HG02759 (cell line): ENCODE results near the gene LSM7.
"Not testable (repeated sequence)": the region's sequence is repeated elsewhere in the genome, so short reads cannot be mapped to it uniquely, and the experiment has no call there.

Experiments used
- ATAC-seq: cut with Tn5 transposase; IDR thresholded peaks from one replicate; pipeline ENCODE4 v1.9.1; 2021; ENCODE audit warnings: mild to moderate bottlenecking, moderate library complexity; ENCODE audit not compliant: unreplicated experiment

The LSM7 gene

GRCh38 chr19:2355168-2356035 lies 27.0 kb upstream of the LSM7 start:
- ATAC-seq = no peak

GRCh38 chr19:2354670-2355069 lies 26.3 kb upstream of the LSM7 start:
- no peak for ATAC-seq

GRCh38 chr19:2353887-2354592 lies 25.7 kb upstream of the LSM7 start:
- no peak for ATAC-seq

GRCh38 chr19:2353159-2353886 lies 24.9 kb upstream of the LSM7 start:
- no peak for ATAC-seq

DNA sequence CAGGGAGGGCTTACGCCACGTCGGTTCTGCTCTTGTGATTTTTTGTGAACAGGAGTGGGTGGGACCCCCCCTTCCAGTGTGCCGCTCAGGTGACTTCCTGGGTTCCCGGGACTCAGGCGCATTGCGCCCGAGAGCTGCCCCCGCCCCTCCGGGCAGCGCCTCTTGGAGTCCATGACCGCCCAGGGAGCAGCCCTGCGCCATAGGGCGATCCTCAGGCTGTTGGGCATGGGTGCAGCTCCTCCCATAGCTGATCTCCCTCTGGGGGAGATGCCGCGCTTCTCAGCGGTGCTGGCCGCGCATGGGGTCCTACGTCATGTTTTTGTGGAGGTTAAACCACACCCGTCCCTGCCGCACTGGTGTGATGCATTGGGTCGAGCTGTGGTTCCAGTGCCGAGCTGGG lies 23.7 kb upstream of the LSM7 start:
- ATAC-seq = no peak

- no peak for ATAC-seq
These were observed 23.2 kb upstream of the LSM7 start for GRCh38 chr19:2351591-2351990.

DNA sequence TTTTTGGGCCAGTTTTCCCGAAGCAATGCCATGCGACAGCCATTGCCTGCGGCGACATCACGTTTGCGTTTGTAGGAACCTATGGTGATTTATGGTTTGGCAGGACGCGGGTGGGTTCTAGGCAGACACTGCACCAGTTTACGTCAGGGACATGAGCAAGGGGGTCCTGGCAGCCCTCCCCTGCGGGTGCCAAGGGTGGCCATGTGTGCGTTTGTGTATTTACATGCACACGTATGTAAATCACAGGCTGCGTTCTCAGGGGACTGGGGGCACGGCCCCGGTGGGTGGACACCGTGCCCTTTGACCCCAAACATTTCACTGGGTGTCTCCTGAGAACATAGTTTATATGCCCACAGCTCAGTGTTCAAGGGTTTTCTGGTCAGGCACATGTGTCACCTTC lies 22.3 kb upstream of the LSM7 start:
- ATAC-seq = no peak

DNA sequence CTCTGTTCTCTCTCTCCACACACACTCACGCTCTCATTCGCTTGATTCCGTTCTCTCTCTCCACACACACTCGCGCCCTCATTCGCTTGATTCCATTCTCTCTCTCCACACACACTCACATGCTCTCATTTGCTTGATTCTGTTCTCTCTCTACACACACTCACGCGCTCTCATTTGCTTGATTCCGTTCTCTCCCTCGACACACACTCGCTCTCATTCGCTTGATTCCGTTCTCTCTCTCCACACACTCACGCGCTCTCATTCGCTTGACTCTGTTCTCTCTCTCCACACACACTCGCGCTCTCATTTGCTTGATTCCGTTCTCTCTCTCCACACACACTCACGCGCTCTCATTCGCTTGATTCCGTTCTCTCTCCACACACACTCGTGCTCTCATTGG lies 21.4 kb upstream of the LSM7 start:
- ATAC-seq = not testable (repeated sequence)

DNA sequence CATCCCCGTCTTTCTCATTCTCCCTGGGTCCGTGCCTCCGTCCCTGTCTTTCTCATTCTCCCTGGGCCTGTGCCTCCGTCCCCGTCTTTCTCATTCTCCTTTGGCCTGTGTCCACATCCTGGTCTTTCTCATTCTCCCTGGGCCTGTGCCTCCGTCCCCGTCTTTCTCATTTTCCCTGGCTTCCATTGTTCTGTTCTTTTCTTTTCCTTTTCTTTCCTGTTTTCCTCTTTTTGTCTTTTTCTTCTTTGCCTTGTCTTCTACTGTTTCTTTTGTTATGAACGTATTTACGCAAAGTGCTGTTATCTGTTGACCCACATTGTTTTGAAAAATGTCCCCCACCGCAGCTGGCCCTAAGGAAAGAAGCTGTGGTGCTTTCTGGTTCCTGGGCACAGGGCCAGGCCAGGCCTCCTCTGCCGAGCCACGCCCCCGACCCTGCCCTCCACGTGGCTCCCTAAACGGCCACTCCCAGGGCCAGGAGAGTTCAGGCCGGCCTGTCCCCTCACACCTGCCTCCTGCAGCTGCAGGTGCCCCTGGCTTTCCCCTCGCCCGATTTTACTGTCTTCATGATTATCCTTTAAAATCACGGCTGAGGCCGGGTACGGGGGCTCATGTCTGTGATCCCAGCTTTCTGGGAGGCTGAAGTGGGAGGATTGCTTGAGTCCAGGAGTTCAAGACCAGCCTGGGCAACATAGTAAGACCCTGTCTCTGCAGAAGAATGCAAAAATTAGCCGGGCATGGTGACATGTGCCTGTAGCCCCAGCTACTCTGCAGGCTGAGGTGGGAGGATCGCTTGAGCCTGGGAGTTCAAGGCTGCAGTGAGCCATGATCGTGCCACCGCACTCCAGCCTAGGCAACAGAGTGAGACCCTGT lies 17.6 kb upstream of the LSM7 start:
- no peak for ATAC-seq

DNA sequence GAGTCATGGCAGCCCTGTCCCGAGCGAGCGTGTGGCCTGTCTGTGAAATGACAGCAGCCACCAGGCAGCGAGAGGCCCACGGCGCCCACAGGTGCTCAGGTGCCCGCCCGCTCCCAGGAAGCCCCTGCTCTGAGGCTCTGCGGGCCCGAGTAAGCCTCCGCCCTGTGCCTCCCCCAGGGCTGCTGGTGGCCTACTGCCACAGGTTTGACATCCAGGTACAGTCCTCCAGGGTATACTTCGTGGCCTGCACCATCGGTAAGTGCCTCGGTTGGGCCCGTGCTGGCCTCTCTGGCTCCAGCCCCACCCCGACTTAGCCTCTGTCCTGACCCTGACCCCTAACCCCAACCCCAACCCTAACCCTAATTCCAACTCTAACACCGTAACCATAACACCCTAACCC lies 16.7 kb upstream of the LSM7 start:
- ATAC-seq = no peak

GRCh38 chr19:2344381-2344870 lies 16.0 kb upstream of the LSM7 start:
- ATAC-seq = no peak

GRCh38 chr19:2343289-2343982 lies 15.1 kb upstream of the LSM7 start:
- ATAC-seq = no peak

- no peak for ATAC-seq
These were observed 14.4 kb upstream of the LSM7 start for GRCh38 chr19:2342656-2343288.

GRCh38 chr19:2341982-2342381 lies 13.6 kb upstream of the LSM7 start:
- no peak for ATAC-seq

DNA sequence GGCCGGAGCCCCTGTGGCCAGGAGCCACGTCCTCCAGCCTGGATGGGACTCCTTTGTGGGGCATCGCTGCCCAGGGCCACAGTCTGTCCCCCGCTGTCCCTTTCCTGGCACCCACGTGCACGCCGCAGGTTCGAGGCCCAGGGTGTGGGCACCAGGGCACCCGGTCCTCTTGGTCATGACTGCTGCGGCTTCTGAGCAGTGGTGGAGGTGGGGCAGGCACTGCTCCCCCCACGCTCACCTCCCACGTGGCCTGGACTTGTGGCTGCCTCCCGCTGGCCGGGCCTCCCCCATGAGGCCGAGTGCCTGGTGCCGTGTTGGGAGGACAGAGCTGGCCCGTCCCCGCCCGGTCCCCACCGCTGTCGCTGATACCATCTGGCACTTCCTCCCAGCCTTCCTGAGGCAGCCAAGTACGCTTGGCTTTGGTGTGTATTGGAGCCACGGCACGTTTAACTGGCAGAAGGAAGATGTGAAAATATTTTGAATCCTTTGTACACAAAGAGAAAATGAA lies 12.9 kb upstream of the LSM7 start:
- no peak for ATAC-seq

GRCh38 chr19:2340496-2341243 lies 12.3 kb upstream of the LSM7 start:
- ATAC-seq = no peak

DNA sequence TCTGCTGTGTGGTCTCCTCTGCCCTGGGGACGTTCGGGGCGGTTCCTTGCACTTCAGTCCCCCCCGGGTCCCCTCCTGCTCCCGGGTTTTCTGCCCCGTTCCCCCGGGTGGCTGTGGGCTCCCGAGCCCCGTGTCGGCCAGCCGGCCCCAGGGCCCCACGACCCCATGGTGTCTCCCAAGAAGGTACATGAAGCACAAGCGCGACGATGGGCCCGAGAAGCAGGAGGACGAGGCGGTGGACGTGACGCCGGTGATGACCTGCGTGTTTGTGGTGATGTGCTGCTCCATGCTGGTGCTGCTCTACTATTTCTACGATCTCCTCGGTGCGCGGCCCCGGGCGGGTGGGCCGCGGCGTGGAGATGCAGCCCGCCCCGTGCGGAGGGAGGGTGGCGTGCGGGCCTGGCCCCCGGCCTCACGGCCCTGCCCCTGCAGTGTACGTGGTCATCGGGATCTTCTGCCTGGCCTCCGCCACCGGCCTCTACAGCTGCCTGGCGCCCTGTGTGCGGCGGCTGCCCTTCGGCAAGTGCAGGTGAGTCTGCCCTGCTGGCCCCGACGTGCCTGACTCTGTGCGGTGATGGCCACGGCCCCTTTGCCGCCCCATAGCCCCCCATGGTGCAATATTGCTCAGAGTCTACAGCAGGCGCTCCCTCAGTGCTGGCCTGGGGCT lies 11.4 kb upstream of the LSM7 start:
- no peak for ATAC-seq
